Measurements from ENCODE around the gene ILDR1.

DNA sequence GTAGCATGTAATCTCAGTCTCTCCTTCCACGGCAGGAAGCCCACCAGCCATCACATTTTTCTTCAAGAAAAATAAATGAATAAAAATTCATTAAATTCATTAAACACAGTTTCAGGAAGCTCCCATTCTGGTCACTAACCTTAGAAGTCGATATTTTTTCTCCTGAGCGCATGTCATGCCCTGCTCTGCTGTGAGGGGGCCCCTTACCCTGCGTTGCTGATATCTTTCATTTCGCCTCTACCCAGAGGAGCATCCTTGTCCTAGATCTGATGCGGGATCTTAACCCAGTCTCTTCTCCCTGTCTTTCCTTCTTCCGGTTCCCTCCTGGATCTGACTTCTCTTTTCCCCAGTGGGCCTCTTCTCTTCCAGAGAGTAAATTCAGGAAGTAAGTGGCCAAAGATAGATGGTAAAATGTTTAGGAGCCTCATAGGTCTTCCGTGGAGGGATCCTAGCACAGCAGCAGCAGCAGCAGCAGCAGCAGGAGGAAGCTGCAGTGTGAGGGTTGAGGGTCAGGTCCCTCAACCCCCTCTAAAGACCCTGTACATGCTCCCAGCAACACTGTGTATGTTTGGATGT, 1.4 kb upstream of the ILDR1 start:
- TF ChIP-seq FOXP2 (optimal IDR thresholded peaks at IDR 0.05; ENCODE audit: control extremely low read depth, extremely low read length, insufficient read depth) (no peak), EZH2 (IDR thresholded peaks at IDR 0.05) (no peak), POLR2AphosphoS5 (IDR thresholded peaks at IDR 0.05; ENCODE audit: borderline replicate concordance, low read depth, low read length) (no peak)

All from SK-N-MC (cell line).